RWPE2 (cell line): ENCODE measurements around the gene MCC.

Source experiments
- ATAC-seq: fragments of 200-7000 bp; cut with Tn5 transposase; 3 replicates; pipeline ENCODE4 v1.9.1; 2021; ENCODE audit warnings: low read depth
- DNase-seq: peaks from one replicate; pipeline ENCODE4 v3.0.0-alpha.2; 2020; ENCODE audit warnings: low spot score
- H3K27ac ChIP-seq: fragments of 450-650 bp; 2 replicates; pipeline ENCODE4 v1.5.1; 2017; ENCODE audit warnings: mild to moderate bottlenecking; ENCODE audit not compliant: poor library complexity, severe bottlenecking
- H3K27me3 ChIP-seq: fragments of 250-450 bp; sonication (Bioruptor Pico); 2 replicates; pipeline ENCODE4 v1.5.1; 2021; ENCODE audit warnings: mild to moderate bottlenecking, moderate library complexity; ENCODE audit not compliant: insufficient read depth, poor library complexity, severe bottlenecking
- H3K36me3 ChIP-seq: fragments of 250-450 bp; sonication (Bioruptor Pico); 2 replicates; pipeline ENCODE4 v1.5.1; 2020; ENCODE audit warnings: low read depth, mild to moderate bottlenecking, moderate library complexity
- H3K4me1 ChIP-seq: fragments of 250-450 bp; sonication (Bioruptor Pico); 2 replicates; pipeline ENCODE4 v1.5.1; 2021; ENCODE audit warnings: mild to moderate bottlenecking, moderate library complexity; ENCODE audit not compliant: insufficient read depth, poor library complexity, severe bottlenecking
- H3K4me3 ChIP-seq: fragments of 250-450 bp; sonication (Bioruptor Pico); 2 replicates; pipeline ENCODE4 v1.5.1; 2021; ENCODE audit warnings: mild to moderate bottlenecking, moderate library complexity; ENCODE audit not compliant: severe bottlenecking
- H3K9me3 ChIP-seq: fragments of 250-450 bp; sonication (Bioruptor Pico); 2 replicates; pipeline ENCODE4 v1.5.1; 2021; ENCODE audit warnings: mild to moderate bottlenecking, moderate library complexity; ENCODE audit not compliant: severe bottlenecking
- CTCF ChIP-seq: fragments of 450-650 bp; IDR thresholded peaks from one replicate; pipeline ENCODE4 v1.5.1; 2017; ENCODE audit warnings: mild to moderate bottlenecking, moderate library complexity; ENCODE audit not compliant: poor library complexity, severe bottlenecking

Gene MCC

GRCh38 chr5:113201715-113202114 lies 286.5 kb downstream of the MCC start:
- Histone ChIP-seq H3K4me1 (peaks cover 63% of the 10 kb centered on the region), H3K27ac (peak overlapping the region; percentile 62)

GRCh38 chr5:113199122-113199905 lies 288.9 kb downstream of the MCC start:
- H3K4me1 ChIP-seq: peaks cover 43% of the 10 kb centered on the region
- ATAC-seq: no peak
- no peak overlapping the region for H3K27ac ChIP-seq
- no peak overlapping the region for H3K4me3 ChIP-seq
- H3K27me3 ChIP-seq: no peaks in the 10 kb centered on the region
- no peak for DNase-seq
- H3K36me3 ChIP-seq: no peaks in the 10 kb centered on the region
- no peak for TF ChIP-seq CTCF
- no peaks in the 10 kb centered on the region for H3K9me3 ChIP-seq

More at GRCh38 chr5:113201715-113202114, 286.5 kb downstream of the MCC start:
- Histone ChIP-seq H3K27me3 (no peaks in the 10 kb centered on the region), H3K36me3 (no peaks in the 10 kb centered on the region), H3K4me3 (no peak overlapping the region), H3K9me3 (no peaks in the 10 kb centered on the region)
- DNase-seq (no peak), ATAC-seq (no peak)
- TF ChIP-seq CTCF: no peak

- no peak for TF ChIP-seq CTCF
- no peak for DNase-seq
- H3K9me3 ChIP-seq: no peaks in the 10 kb centered on the region
- no peaks in the 10 kb centered on the region for H3K27me3 ChIP-seq
- peaks cover 26% of the 10 kb centered on the region for H3K4me1 ChIP-seq
- no peak overlapping the region for H3K4me3 ChIP-seq
- ATAC-seq: no peak
- H3K27ac ChIP-seq: no peak overlapping the region
- H3K36me3 ChIP-seq: peaks cover 1% of the 10 kb centered on the region; the same call in 1 of the 2 replicates
Observed at GRCh38 chr5:113197456-113198200, 290.6 kb downstream of the MCC start.

- H3K4me1 ChIP-seq: peaks cover 19% of the 10 kb centered on the region
- DNase-seq: no peak
- H3K27ac ChIP-seq: no peak overlapping the region
- no peaks in the 10 kb centered on the region for H3K9me3 ChIP-seq
- no peak for ATAC-seq
- H3K4me3 ChIP-seq: no peak overlapping the region
- H3K36me3 ChIP-seq: peaks cover 4% of the 10 kb centered on the region; the same call in 1 of the 2 replicates
- H3K27me3 ChIP-seq: no peaks in the 10 kb centered on the region
- no peak for TF ChIP-seq CTCF
Observed at GRCh38 chr5:113195771-113196170, 292.5 kb downstream of the MCC start.
